K562 (cell line): ENCODE results near the gene ARMH1. TPM values are rescaled to one million over a fixed set of nuclear protein-coding genes. Genes with fewer than 3 reads are reported as not detected.
A peak's percentile ranks its signal among the peaks of the same experiment; 100 is the strongest.

ENCODE experiments used
- CSDE1 ChIP-seq, 2 experiments: fragments of 450-650 bp; IDR thresholded peaks; 2 replicates each; pipeline ENCODE4 v1.6.1; 2016; ENCODE audit warnings: mild to moderate bottlenecking in 1 of 2
- ELF2 ChIP-seq: fragments of 250-450 bp; sonication (Bioruptor Pico); IDR thresholded peaks from 2 replicates; pipeline ENCODE4 v1.5.0; 2021; ENCODE audit warnings: mild to moderate bottlenecking
- ESRRB ChIP-seq: fragments of 250-450 bp; sonication (Bioruptor Pico); IDR thresholded peaks from 2 replicates; pipeline ENCODE4 v1.5.0; 2020; ENCODE audit warnings: mild to moderate bottlenecking, moderate library complexity, borderline replicate concordance
- EWSR1 ChIP-seq: fragments of 450-650 bp; IDR thresholded peaks from 2 replicates; pipeline ENCODE4 v1.6.1; 2018; ENCODE audit warnings: borderline replicate concordance, mild to moderate bottlenecking, low read depth, moderate library complexity; ENCODE audit not compliant: partially characterized antibody
- MAZ ChIP-seq, 2 experiments: fragments of 450-650 bp in 1 of 2; sonication (generic) in 1 of 2; formaldehyde crosslinking; IDR thresholded peaks in 1 of 2; conservative IDR thresholded peaks in 1 of 2; 2 replicates each; pipeline versions ENCODE4 v1.4.0 to v1.5.0; 2020; ENCODE audit warnings: mild to moderate bottlenecking in 1 of 2, missing genetic modification reagents in 1 of 2
- MEF2D ChIP-seq: conservative IDR thresholded peaks from 2 replicates; pipeline ENCODE4 v1.6.1; 2016; ENCODE audit warnings: low read depth, missing genetic modification characterization, missing compliant biosample characterization
- MTA2 ChIP-seq: fragments of 450-650 bp; IDR thresholded peaks from 2 replicates; pipeline ENCODE4 v1.6.1; 2016; ENCODE audit warnings: low read depth
- SP2 ChIP-seq: IDR thresholded peaks from 2 replicates; pipeline ENCODE4 v1.6.1; 2011; ENCODE audit warnings: mild to moderate bottlenecking, low read depth, low read length, moderate library complexity; ENCODE audit not compliant: poor library complexity, severe bottlenecking; ENCODE audit errors: extremely low read depth
- ZBTB7A ChIP-seq: IDR thresholded peaks from 2 replicates; pipeline ENCODE4 v1.6.1; 2011; ENCODE audit warnings: low read depth, mild to moderate bottlenecking, low read length, moderate library complexity, borderline replicate concordance; ENCODE audit not compliant: control insufficient read depth
- ZNF668 ChIP-seq: fragments of 250-450 bp; sonication (Bioruptor Pico); IDR thresholded peaks from 2 replicates; pipeline ENCODE4 v1.8.0; 2022; ENCODE audit warnings: mild to moderate bottlenecking, inconsistent platforms
- polyA plus RNA-seq, 8 experiments: library from polyadenylated mRNA; depleted of rRNA in 4 of 8; stranded (reverse) in 5 of 8; unstranded in 3 of 8; fragments of >200 nt; fragmentation: Nextera tagmentation in 2 of 8; fragmentation: Illumina TruSeq in 1 of 8; extraction: Ambion mirVana in 2 of 8; extraction: Trizol in 1 of 8; gene quantifications; 2 replicates each; pipeline versions ENCODE4 v1.2.1 to v1.2.3, GENCODE V29; 2011 to 2014; ENCODE audit warnings: inconsistent platforms in 1 of 8, missing spikeins in 1 of 8
- total RNA-seq, 7 experiments: library from RNA; depleted of rRNA in 6 of 7; stranded (reverse); fragments of >200 nt in 6 of 7; fragmentation: Illumina TruSeq in 2 of 7; extraction: Trizol in 2 of 7; gene quantifications; 2 replicates each; pipeline versions ENCODE4 v1.2.1 to v1.2.3, GENCODE V29; 2011 to 2021; ENCODE audit warnings: low replicate concordance in 1 of 7
- TF ChIP-seq, protein P1 (sequence below), 2 experiments: fragments of 150-350 bp in 1 of 2; IDR thresholded peaks; 2 replicates each; pipeline ENCODE4 v1.6.1; 2012 to 2016; ENCODE audit warnings: low read depth in 2 of 2, low read length in 2 of 2, mild to moderate bottlenecking in 1 of 2, moderate library complexity in 1 of 2
- TF ChIP-seq, protein P2 (sequence below), 2 experiments: fragments of 450-650 bp in 1 of 2; sonication (generic) in 1 of 2; formaldehyde crosslinking in 1 of 2; IDR thresholded peaks; 2 replicates each; pipeline versions ENCODE4 v1.7.1 to v1.9.0; 2016 to 2022; ENCODE audit warnings: inconsistent platforms in 1 of 2, mild to moderate bottlenecking in 1 of 2, missing genetic modification reagents in 1 of 2

Gene ARMH1
- total and polyA plus RNA-seq, 9 of the 15 experiments (the other 6 are each of a cell fraction or from before 2014, with no cell fraction given) = 0.41 TPM; not detected in 8

DNA sequence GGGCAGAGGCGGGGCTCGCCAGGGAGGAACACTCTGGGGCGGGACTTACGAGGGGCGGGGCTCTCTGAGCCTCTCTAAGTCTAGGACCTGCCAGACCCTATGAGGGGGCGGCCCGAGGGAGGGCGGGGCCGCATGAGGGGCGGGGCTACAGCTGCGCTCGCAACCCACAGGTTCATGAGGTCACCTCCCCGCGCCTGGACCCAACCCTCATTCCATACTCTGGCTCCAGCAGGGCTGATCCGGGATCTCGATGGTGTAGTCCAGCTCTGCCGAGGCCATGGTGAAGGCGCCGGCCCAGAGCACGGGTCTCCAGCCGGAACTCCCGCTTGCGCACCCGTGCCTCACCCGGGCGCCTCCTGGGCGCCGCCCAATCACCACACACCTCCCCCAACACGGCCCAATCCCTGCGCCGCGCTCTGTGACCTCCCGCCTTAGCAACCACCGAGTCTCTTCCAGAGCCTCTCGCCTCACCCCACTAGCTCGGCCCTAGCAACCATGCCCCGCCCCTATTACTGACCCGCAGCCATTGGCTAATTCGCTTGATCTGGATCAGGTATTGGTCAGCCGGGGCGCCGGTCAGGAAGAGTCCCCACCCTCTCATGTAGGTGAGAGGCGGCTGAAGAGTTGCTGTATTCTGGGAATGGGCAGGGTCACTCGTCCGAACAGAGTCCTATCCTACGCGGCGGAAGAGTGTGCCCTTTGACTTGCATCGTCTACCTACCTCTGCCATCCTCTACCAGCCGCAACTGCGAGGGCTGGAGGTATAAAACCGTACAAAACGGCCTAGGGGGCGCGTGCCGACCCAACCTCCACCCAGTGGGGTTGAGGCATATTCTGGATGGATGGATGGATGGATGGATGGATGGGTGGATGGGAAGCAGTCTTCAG is at the start of gene ARMH1, which contains the start of gene TMEM53 (continued):
- TF ChIP-seq, protein P1, sequence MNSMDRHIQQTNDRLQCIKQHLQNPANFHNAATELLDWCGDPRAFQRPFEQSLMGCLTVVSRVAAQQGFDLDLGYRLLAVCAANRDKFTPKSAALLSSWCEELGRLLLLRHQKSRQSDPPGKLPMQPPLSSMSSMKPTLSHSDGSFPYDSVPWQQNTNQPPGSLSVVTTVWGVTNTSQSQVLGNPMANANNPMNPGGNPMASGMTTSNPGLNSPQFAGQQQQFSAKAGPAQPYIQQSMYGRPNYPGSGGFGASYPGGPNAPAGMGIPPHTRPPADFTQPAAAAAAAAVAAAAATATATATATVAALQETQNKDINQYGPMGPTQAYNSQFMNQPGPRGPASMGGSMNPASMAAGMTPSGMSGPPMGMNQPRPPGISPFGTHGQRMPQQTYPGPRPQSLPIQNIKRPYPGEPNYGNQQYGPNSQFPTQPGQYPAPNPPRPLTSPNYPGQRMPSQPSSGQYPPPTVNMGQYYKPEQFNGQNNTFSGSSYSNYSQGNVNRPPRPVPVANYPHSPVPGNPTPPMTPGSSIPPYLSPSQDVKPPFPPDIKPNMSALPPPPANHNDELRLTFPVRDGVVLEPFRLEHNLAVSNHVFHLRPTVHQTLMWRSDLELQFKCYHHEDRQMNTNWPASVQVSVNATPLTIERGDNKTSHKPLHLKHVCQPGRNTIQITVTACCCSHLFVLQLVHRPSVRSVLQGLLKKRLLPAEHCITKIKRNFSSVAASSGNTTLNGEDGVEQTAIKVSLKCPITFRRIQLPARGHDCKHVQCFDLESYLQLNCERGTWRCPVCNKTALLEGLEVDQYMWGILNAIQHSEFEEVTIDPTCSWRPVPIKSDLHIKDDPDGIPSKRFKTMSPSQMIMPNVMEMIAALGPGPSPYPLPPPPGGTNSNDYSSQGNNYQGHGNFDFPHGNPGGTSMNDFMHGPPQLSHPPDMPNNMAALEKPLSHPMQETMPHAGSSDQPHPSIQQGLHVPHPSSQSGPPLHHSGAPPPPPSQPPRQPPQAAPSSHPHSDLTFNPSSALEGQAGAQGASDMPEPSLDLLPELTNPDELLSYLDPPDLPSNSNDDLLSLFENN (IDR thresholded peaks at IDR 0.05; ENCODE audit: low read depth in 2 of 2, low read length in 2 of 2) = peak in 1 of 2 experiments; percentile 74; a peak in 1 of 4 replicates
- TF ChIP-seq MTA2 (no peak), ELF2 (CRISPR knock-in tag) (no peak; the same call in 1 of the 2 replicates), MEF2D (no peak), ZBTB7A (peak; percentile 83; the same call in 1 of the 2 replicates), ZNF668 (peak; percentile 53; the same call in 1 of the 2 replicates), CSDE1 (IDR thresholded peaks at IDR 0.05) (peak in 1 of 2 experiments; percentile 92; a peak in 2 of 4 replicates), MAZ (CRISPR knock-in tag; conservative IDR thresholded peaks at IDR 0.05 in 1 of 2, IDR thresholded peaks at IDR 0.05 in 1 of 2) (peak; percentile 83 to 88), EWSR1 (no peak), SP2 (peak; percentile 96), ESRRB (CRISPR knock-in tag) (no peak)
- TF ChIP-seq, protein P2, sequence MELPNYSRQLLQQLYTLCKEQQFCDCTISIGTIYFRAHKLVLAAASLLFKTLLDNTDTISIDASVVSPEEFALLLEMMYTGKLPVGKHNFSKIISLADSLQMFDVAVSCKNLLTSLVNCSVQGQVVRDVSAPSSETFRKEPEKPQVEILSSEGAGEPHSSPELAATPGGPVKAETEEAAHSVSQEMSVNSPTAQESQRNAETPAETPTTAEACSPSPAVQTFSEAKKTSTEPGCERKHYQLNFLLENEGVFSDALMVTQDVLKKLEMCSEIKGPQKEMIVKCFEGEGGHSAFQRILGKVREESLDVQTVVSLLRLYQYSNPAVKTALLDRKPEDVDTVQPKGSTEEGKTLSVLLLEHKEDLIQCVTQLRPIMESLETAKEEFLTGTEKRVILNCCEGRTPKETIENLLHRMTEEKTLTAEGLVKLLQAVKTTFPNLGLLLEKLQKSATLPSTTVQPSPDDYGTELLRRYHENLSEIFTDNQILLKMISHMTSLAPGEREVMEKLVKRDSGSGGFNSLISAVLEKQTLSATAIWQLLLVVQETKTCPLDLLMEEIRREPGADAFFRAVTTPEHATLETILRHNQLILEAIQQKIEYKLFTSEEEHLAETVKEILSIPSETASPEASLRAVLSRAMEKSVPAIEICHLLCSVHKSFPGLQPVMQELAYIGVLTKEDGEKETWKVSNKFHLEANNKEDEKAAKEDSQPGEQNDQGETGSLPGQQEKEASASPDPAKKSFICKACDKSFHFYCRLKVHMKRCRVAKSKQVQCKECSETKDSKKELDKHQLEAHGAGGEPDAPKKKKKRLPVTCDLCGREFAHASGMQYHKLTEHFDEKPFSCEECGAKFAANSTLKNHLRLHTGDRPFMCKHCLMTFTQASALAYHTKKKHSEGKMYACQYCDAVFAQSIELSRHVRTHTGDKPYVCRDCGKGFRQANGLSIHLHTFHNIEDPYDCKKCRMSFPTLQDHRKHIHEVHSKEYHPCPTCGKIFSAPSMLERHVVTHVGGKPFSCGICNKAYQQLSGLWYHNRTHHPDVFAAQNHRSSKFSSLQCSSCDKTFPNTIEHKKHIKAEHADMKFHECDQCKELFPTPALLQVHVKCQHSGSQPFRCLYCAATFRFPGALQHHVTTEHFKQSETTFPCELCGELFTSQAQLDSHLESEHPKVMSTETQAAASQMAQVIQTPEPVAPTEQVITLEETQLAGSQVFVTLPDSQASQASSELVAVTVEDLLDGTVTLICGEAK (IDR thresholded peaks at IDR 0.05) = peak; percentile 77
- TF ChIP-seq, protein P2 (CRISPR knock-in tag; IDR thresholded peaks at IDR 0.05) = no peak
